RWPE1 (cell line): ENCODE measurements around the gene AMOTL1.

ENCODE experiments used
- CTCF ChIA-PET: fragments of 350-600 bp; sonication (Branson Sonifier 250); formaldehyde crosslinking; extraction: SDS; loops from one replicate; lab custom pipeline; 2021; lab: Yijun Ruan, JAX
- POLR2A ChIA-PET: fragments of 400-600 bp; formaldehyde crosslinking; extraction: SDS; loops from one replicate; lab custom pipeline; 2020; ENCODE audit warnings: antibody characterized with exemption; ENCODE audit not compliant: low non-redundant PET; lab: Yijun Ruan, JAX
- DNase-seq: peaks from one replicate; pipeline ENCODE4 v3.0.0; 2012; ENCODE audit warnings: low spot score
- H3K27ac ChIP-seq: fragments of 450-650 bp; 2 replicates; pipeline ENCODE4 v1.5.1; 2017
- CTCF ChIP-seq: fragments of 450-650 bp; conservative IDR thresholded peaks from 2 replicates; pipeline ENCODE4 v1.5.1; 2017; ENCODE audit warnings: low read depth, mild to moderate bottlenecking

AMOTL1 gene

GRCh38 chr11:94922321-94923003, 154.3 kb downstream of the AMOTL1 start:
- no peak overlapping the region for H3K27ac ChIP-seq
- no peak for DNase-seq
- CTCF ChIA-PET: no interaction called here
- no peak for TF ChIP-seq CTCF
- POLR2A ChIA-PET: no interaction called here

- CTCF ChIA-PET: no interaction called here
- POLR2A ChIA-PET: no interaction called here
- TF ChIP-seq CTCF: no peak
- H3K27ac ChIP-seq: no peak overlapping the region
- DNase-seq: no peak
These were observed 154.8 kb downstream of the AMOTL1 start for GRCh38 chr11:94923004-94923334.

- POLR2A ChIA-PET: no interaction called here
- no peak for TF ChIP-seq CTCF
These were observed 156.0 kb downstream of the AMOTL1 start for GRCh38 chr11:94924171-94924572.

GRCh38 chr11:94924612-94925011, 156.5 kb downstream of the AMOTL1 start:
- TF ChIP-seq CTCF: no peak
- H3K27ac ChIP-seq: no peak overlapping the region
- ChIA-PET POLR2A (no interaction called here), CTCF (interaction anchor here (0.6 kb wide), 2 partner anchors 24 to 39 kb away, joined by 4 to 6 read pairs; no protein-coding TSS in a partner anchor)
- no peak for DNase-seq

More at GRCh38 chr11:94924171-94924572, 156.0 kb downstream of the AMOTL1 start:
- H3K27ac ChIP-seq: no peak overlapping the region
- CTCF ChIA-PET: interaction anchor here (0.6 kb wide), 1 partner anchor 25 kb away, joined by 6 read pairs; no protein-coding TSS in a partner anchor
- DNase-seq: no peak

GRCh38 chr11:94925422-94926270, 157.5 kb downstream of the AMOTL1 start:
- DNase-seq: no peak
- H3K27ac ChIP-seq: no peak overlapping the region
- ChIA-PET CTCF (no interaction called here), POLR2A (no interaction called here)
- TF ChIP-seq CTCF: no peak

GRCh38 chr11:94926271-94926625, 158.1 kb downstream of the AMOTL1 start:
- ChIA-PET CTCF (no interaction called here), POLR2A (no interaction called here)
- no peak overlapping the region for H3K27ac ChIP-seq
- DNase-seq: no peak
- no peak for TF ChIP-seq CTCF
